NCI-H526 (cell line): ENCODE data around the gene GPER1.
A peak's percentile ranks its signal among the peaks of the same experiment; 100 is the strongest.

Source experiments
- DNase-seq, 2 experiments: peaks; one replicate each; lab custom pipeline; 2025; lab: John Stamatoyannopoulos, UW

GPER1 gene

GRCh38 chr7:1053816-1054370 is 34.0 kb upstream of the GPER1 start:
- no peak for DNase-seq

DNA sequence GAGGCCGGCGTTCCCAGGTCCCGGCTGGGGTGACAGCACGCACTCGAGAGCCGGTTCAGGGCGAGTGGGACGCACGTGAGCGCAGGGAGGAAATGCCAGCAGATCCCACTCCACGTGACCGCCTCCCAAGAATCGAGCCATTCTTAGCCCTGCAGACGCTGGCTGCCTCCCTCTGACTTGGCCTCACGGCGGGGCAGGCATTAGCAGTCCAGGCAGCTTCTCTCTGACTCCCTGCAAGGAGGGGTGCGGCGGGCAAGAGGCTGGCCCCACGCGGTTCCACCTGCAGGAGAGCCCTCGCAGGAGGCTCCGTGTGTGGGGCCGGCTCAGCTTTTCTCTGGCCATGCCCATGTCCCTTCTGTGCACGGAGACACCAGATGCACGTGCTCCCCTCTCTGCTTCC is 33.5 kb upstream of the GPER1 start:
- DNase-seq = no peak

DNA sequence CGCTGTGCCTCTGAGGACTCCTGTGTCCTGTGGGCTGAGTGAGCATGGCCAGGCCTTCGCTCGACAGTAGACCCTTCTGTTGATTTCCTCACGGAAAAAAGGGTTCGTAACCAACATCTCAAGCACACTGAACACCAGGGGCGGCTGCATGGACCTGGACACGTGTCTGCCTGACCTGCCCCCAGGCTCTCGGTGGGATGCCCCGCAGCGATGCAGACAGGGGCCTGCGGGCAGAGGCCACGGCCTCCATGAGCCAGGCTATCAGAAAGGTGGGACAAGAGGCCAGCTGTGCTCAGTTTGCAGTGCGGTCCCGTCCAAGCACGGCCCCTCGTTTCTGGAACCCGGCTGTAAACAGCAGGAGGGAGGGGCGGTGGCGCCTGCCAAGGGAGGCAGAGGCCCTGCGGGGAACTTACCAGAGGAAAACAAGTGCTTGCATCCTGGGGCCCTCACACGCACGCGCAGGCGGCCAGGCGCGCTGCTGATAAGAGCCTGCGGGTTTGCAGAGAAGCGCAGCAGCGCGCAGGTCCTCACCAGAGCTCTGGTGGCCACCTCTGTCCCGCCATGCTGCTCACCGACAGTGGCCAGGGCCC is 33.0 kb upstream of the GPER1 start:
- no peak for DNase-seq

DNA sequence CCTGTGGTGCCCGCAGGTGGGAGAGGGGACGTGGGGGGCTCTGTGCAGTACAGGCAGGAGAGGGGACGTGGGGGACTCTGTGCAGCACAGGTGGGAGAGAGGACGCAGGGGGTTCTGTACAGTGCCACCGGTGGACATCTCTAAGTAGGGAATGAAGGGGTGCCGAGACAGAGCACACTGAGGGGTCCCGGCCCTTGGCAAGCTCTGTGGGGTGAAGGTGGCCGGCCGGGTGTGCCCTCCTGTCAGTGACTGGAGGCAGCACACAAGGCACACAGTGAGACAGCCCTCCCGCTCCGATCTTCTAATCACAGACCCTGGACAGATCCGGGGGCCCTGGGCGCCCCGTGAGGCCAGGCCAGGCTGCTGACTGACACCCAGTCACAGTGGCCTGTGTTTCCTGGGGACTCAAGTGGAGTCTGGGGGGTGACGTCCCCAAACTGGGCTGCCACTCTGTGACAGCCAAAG is 32.4 kb upstream of the GPER1 start:
- DNase-seq = no peak

GRCh38 chr7:1055956-1056784 is 31.7 kb upstream of the GPER1 start:
- DNase-seq = no peak

GRCh38 chr7:1056785-1057410 is 31.0 kb upstream of the GPER1 start:
- DNase-seq = no peak

- DNase-seq = no peak
Measured at GRCh38 chr7:1057416-1058291, 30.3 kb upstream of the GPER1 start.

DNA sequence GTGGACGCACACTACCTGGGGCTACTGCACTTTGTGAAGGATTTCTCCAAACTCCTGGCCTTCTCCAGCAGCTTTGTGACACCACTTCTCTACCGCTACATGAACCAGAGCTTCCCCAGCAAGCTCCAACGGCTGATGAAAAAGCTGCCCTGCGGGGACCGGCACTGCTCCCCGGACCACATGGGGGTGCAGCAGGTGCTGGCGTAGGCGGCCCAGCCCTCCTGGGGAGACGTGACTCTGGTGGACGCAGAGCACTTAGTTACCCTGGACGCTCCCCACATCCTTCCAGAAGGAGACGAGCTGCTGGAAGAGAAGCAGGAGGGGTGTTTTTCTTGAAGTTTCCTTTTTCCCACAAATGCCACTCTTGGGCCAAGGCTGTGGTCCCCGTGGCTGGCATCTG is 29.6 kb upstream of the GPER1 start:
- no peak for DNase-seq

- DNase-seq = no peak
Measured at GRCh38 chr7:1058821-1059199, 29.1 kb upstream of the GPER1 start.

GRCh38 chr7:1059200-1060091 is 28.5 kb upstream of the GPER1 start:
- DNase-seq = no peak

DNA sequence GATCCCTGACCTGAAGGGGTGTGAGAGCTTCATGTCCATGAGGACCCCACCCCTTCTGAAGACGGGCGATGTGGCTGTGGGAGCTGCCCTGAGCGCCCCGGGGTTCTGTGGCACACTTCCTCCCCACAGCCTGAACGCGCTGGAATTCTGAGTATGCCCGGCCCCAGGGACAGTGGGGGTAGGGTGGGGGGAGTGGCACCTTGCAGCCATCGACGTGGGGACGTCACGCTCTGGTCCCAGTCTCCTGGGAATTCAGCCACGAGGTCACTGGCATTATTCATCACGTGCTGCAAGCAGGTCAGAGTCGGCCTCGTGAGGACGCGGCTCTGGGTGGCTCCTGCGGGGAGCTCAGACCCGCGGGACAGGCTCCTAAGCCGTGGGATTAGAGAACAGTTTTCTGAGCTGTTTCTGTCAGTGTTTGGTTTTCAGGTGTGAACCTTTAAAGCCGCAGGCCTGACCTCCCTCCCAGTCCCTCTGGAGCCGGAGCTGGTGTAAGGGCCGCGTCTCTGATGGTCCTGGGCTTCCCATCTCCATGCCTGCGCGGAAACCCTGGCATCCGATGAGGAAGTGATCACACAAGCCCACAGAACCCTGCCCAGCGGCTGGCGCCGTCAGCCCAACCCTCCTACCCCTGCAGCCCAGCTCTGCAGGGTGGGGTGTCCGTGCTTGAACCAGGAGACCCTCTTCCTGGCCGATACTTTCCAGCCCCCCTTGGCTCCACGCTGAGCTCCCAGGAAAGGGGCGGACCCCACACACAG is 27.4 kb upstream of the GPER1 start:
- no peak for DNase-seq

- DNase-seq = no peak
Measured at GRCh38 chr7:1061180-1061579, 26.7 kb upstream of the GPER1 start.

GRCh38 chr7:1062296-1063294 is 25.3 kb upstream of the GPER1 start:
- no peak for DNase-seq

- no peak for DNase-seq
Measured at GRCh38 chr7:1063361-1063760, 24.6 kb upstream of the GPER1 start.

- DNase-seq = no peak
Measured at GRCh38 chr7:1064581-1064980, 23.3 kb upstream of the GPER1 start.

GRCh38 chr7:1065263-1065584 is 22.7 kb upstream of the GPER1 start:
- DNase-seq = no peak

DNA sequence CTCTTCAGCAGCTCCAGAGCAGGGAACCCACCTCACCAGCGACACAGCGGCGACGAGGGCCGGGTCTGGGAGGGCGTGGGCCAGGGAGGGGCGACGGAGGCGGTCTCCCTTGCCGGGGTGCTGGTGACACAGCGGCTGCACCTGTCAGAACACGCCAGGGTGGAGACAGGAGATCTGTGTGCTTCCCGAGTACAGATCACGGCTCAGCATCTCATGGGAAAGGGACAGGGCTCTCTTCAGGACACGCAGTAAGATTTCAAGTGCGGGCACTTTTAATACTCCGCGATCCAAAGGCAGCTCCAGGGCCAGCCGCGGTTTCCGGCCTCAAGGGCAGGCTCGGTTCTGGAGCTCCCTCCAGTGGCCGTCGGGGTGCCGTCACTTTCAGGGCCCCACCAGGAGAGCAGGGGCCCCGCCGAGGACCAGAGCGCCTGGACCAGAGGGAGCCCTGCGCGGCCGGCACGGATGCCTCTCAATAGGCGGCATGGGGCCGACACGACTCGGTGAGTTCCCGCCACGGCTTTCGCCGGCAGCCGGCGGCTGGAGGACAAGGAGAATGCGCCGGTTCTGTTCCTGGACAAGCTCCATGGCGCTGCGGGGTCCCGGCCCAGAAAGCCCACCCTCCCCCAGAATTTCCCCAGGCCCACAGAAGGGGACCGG is 22.2 kb upstream of the GPER1 start:
- peak in 1 of 2 experiments; percentile 87 for DNase-seq

- DNase-seq = no peak
Measured at GRCh38 chr7:1066242-1066588, 21.7 kb upstream of the GPER1 start.

GRCh38 chr7:1068013-1068412 is 19.9 kb upstream of the GPER1 start:
- DNase-seq = no peak
